Peyer's patch (tissue), 4 donors: Measurements from ENCODE around the gene UPK3A.

Experiments
- POLR2A ChIP-seq, 2 donors: fragments of 450-650 bp; IDR thresholded peaks; one replicate each; pipeline ENCODE4 v1.5.1; 2017; ENCODE audit warnings: antibody characterized with exemption in 2 of 2, mild to moderate bottlenecking in 2 of 2, moderate library complexity in 2 of 2
- TF ChIP-seq, protein P1 (sequence below), 6 experiments: fragments of 450-650 bp in 4 of 6; fragments of 200-600 bp in 2 of 6; sonication (generic) in 1 of 6; IDR thresholded peaks; one replicate each; pipeline ENCODE4 v1.5.1; 2017 to 2019; ENCODE audit warnings: antibody characterized with exemption in 6 of 6, mild to moderate bottlenecking in 3 of 6, moderate library complexity in 1 of 6

DNA sequence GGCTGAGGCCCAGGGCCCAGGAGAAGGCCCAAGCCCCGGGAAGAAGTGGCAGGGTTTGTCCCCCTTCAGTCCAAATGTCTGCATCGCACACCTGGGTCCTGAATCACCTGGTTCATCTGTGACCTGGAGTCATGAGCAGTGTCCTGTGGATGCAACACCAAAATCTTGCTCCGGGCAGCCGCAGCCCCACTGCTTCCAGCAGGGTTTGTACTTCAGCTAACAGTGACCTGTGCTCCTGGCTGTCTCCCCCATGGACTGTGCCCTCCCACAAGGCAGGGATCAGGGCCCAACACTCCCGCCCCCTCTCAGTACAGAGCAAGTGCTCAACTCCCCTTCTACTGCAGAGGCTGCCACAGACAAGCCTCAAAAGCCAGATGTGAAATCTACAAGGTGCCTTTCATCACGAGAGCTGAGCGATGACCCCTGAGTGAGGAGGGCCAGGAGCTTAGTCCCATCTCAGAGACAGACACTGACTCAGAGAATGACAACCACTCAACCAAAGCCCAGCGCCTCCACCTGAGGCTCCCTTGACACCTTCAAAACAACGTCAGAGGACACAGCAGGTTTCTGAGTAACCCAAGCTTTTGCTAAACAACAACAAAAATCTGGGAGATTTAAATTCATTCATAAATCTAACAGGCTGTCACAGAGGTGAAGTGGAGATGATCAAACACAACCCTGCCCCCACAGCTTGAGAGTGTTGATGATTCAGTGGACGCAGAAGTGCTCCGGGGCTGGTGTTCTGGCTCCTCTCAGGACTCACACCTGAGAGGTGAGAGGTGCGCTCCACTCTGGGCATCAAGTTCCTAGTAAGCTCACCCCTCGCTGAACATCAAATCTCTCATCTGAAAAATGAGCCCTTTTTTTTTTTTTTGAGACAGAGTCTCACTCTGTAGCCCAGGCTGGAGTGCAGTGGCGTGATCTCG is 47.4 kb upstream of the UPK3A start:
- no peak for TF ChIP-seq POLR2A (IDR thresholded peaks at IDR 0.05)
- TF ChIP-seq, protein P1, sequence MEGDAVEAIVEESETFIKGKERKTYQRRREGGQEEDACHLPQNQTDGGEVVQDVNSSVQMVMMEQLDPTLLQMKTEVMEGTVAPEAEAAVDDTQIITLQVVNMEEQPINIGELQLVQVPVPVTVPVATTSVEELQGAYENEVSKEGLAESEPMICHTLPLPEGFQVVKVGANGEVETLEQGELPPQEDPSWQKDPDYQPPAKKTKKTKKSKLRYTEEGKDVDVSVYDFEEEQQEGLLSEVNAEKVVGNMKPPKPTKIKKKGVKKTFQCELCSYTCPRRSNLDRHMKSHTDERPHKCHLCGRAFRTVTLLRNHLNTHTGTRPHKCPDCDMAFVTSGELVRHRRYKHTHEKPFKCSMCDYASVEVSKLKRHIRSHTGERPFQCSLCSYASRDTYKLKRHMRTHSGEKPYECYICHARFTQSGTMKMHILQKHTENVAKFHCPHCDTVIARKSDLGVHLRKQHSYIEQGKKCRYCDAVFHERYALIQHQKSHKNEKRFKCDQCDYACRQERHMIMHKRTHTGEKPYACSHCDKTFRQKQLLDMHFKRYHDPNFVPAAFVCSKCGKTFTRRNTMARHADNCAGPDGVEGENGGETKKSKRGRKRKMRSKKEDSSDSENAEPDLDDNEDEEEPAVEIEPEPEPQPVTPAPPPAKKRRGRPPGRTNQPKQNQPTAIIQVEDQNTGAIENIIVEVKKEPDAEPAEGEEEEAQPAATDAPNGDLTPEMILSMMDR (IDR thresholded peaks at IDR 0.05) = no peak
